Measurements from ENCODE around the gene DIPK1B.

The DIPK1B gene

DNA sequence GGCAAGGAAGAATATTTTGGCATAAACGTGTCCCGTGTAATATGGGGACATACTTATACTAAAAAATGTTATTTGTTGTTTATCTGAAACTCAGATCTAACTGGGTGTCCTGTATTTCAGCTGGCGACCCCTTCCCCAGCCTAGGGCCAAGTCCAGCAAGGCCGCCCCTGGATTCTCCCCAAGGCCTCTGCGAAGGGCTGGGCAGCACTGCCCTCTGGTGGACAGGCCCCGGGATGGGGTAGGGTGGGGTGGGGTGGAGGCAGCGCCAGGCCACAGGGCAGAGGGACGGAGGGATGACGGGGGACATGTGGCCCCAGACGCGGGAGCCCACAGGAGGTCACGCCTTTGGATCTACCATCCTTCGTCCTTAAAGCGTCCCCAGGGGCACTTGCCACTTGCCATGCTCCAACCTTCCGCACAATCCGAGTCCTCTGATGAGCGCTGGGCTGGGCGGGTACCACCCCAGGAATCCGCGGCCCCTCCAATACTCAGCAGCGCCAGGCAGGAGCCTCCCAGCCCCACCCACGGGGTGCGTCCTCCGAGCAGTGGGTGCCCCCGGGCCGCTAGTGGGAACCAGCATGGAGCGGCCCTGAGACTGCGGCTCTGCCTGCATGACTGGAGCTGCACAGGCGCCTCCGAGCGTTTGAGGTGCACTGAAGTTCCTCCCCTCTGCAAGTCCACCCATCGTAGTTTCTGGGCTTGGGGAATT, 18.1 kb upstream of the DIPK1B start:
- TF ChIP-seq, protein P1, sequence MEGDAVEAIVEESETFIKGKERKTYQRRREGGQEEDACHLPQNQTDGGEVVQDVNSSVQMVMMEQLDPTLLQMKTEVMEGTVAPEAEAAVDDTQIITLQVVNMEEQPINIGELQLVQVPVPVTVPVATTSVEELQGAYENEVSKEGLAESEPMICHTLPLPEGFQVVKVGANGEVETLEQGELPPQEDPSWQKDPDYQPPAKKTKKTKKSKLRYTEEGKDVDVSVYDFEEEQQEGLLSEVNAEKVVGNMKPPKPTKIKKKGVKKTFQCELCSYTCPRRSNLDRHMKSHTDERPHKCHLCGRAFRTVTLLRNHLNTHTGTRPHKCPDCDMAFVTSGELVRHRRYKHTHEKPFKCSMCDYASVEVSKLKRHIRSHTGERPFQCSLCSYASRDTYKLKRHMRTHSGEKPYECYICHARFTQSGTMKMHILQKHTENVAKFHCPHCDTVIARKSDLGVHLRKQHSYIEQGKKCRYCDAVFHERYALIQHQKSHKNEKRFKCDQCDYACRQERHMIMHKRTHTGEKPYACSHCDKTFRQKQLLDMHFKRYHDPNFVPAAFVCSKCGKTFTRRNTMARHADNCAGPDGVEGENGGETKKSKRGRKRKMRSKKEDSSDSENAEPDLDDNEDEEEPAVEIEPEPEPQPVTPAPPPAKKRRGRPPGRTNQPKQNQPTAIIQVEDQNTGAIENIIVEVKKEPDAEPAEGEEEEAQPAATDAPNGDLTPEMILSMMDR (conservative IDR thresholded peaks at IDR 0.05) = peak; percentile 96
- peak overlapping the region; percentile 90 for H3K27ac ChIP-seq

GRCh38 chr9:136694872-136695247, 17.5 kb upstream of the DIPK1B start:
- H3K27ac ChIP-seq = peak overlapping the region; percentile 90
- TF ChIP-seq, protein P1 (conservative IDR thresholded peaks at IDR 0.05) = no peak

DNA sequence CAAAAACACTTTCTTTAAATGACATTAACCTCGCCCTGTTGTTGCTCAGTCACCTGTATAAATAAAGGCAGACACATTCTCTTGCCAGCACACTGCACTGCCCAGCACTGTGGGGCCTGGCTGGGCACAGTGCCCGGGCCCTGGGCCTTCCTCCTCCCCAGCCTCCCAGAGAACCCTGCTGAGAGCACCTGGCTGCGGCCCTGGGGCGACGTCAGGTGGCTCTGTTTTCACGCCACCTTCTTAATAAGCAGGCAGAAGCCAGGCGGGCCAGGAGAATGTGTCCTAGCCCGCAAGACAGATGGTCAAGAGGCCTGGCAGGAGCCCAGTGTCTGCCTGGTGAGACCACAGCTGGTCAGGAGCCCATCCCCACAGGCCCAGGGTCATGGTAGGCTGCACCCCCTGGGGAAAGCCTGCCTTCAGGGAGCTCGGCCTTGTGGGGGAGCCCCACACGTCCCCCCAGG, 16.9 kb upstream of the DIPK1B start:
- H3K27ac ChIP-seq = peak overlapping the region; percentile 90
- TF ChIP-seq, protein P1 (conservative IDR thresholded peaks at IDR 0.05) = no peak

GRCh38 chr9:136695955-136696354, 16.4 kb upstream of the DIPK1B start:
- H3K27ac ChIP-seq = peak overlapping the region; percentile 90
- TF ChIP-seq, protein P1 (conservative IDR thresholded peaks at IDR 0.05) = no peak

GRCh38 chr9:136696502-136696901, 15.9 kb upstream of the DIPK1B start:
- H3K27ac ChIP-seq = peak overlapping the region; percentile 90
- TF ChIP-seq, protein P1 (conservative IDR thresholded peaks at IDR 0.05) = no peak

DNA sequence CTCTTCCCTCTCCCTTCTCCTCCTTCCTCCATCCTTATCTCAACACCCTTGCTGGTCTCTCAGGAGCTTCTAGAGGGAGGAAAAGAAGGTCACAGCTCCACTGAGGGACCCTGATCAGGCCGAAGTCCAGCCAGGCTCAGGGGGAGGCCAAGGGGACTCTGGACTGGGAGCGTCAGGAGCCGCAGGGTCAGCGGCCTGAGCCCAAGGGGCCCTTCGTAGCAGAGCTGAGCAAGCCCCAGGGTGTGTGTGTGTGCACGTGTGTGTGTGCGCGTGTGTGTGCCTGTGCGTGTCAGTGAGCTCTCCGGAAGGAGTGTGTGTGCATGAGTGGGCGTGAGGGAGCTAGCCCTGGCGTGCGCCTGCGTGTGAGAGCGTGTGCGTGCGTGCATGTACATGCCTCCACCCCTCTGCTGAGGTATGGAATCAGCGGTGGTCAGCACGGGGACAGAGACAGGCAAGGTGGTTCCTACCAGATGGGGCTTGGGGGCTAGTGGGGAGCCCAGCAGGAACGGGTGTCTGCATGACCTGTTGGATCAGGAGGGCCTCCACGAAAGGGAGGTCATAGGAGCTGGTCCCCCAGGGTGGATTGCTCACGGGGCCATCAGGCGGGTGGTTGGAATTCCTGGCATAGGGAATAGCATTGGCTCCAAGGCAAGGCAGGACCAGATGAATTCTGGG, 15.1 kb upstream of the DIPK1B start:
- TF ChIP-seq, protein P1 (conservative IDR thresholded peaks at IDR 0.05) = no peak
- H3K27ac ChIP-seq = peak overlapping the region; percentile 56

DNA sequence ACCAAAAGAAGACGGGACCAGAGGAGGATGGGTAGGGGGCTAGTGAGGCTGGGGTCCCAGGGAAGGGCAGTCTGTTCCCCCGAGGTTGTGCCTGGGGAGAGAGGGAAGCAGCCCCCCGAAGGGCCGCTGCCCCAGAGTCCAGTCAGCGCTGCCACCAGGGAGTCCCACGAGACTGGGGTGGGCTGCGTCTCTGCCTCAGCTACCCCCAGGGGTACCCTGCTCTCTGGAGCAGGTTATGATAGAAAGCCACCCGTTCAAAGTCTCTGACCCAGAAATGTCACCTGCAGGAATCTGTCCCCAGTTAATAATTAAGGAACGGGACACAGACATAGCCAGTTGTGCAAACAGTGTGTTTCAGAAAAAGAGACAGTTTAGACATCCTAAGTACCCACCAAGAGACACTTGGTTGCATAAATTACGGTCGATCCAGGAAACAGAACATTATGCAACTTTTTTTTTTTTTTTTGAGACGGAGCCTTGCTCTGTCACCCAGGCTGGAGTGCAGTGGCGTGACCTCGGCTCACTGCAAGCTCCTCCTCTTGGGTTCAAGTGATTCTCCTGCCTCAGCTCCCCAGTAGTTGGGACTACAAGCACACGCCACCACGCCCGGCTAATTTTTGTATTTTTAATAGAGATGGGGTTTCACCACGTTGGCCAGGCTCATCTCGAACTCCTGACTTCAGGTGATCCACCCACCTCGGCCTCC, 14.4 kb upstream of the DIPK1B start:
- peak overlapping the region; percentile 56 for H3K27ac ChIP-seq
- TF ChIP-seq, protein P1 (conservative IDR thresholded peaks at IDR 0.05) = no peak
